GM23248 (cell line): ENCODE data around the gene TSSK3. TPM values are rescaled to one million over a fixed set of nuclear protein-coding genes. Genes with fewer than 3 reads are reported as not detected.
A peak's percentile ranks its signal among the peaks of the same experiment; 100 is the strongest.

Source experiments
- DNase-seq: peaks from one replicate; pipeline ENCODE4 v3.0.0-alpha.2; 2015
- H2AFZ ChIP-seq: fragments of 200-600 bp; sonication (generic); 2 replicates; pipeline ENCODE4 v1.6.1; 2016; ENCODE audit warnings: antibody characterized with exemption
- H3F3A ChIP-seq: fragments of 200-600 bp; sonication (generic); 2 replicates; pipeline ENCODE4 v1.6.1; 2016; ENCODE audit warnings: mild to moderate bottlenecking, antibody characterized with exemption, mixed run types; ENCODE audit not compliant: insufficient read depth
- H3K27ac ChIP-seq: fragments of 200-600 bp; sonication (generic); 2 replicates; pipeline ENCODE4 v1.5.1; 2016; ENCODE audit warnings: mild to moderate bottlenecking
- H3K27me3 ChIP-seq: fragments of 200-600 bp; sonication (generic); replicated peaks from 2 replicates; pipeline ENCODE4 v1.6.1; 2016; ENCODE audit warnings: mild to moderate bottlenecking; ENCODE audit not compliant: insufficient read depth
- H3K36me3 ChIP-seq: fragments of 200-600 bp; sonication (generic); 2 replicates; pipeline ENCODE4 v1.6.1; 2016; ENCODE audit warnings: low read depth, mild to moderate bottlenecking
- H3K4me1 ChIP-seq: fragments of 200-600 bp; sonication (generic); 2 replicates; pipeline ENCODE4 v1.6.1; 2016; ENCODE audit warnings: mild to moderate bottlenecking; ENCODE audit not compliant: insufficient read depth
- H3K4me2 ChIP-seq: fragments of 200-600 bp; sonication (generic); one replicate; pipeline ENCODE4 v1.6.1; 2016; ENCODE audit warnings: mild to moderate bottlenecking; ENCODE audit not compliant: unreplicated experiment
- H3K4me3 ChIP-seq: fragments of 200-600 bp; sonication (generic); 2 replicates; pipeline ENCODE4 v1.5.1; 2016; ENCODE audit warnings: mild to moderate bottlenecking
- H3K79me2 ChIP-seq: fragments of 200-600 bp; sonication (generic); 2 replicates; pipeline ENCODE4 v1.6.1; 2016; ENCODE audit warnings: mild to moderate bottlenecking; ENCODE audit not compliant: insufficient read depth
- H3K9ac ChIP-seq: fragments of 200-600 bp; sonication (generic); 2 replicates; pipeline ENCODE4 v1.6.1; 2016; ENCODE audit warnings: mild to moderate bottlenecking
- H3K9me2 ChIP-seq: fragments of 200-600 bp; sonication (generic); 2 replicates; pipeline ENCODE4 v1.6.1; 2016; ENCODE audit warnings: mixed run types, mild to moderate bottlenecking, moderate library complexity; ENCODE audit not compliant: insufficient read depth
- H3K9me3 ChIP-seq: fragments of 200-600 bp; sonication (generic); one replicate; pipeline ENCODE4 v1.6.1; 2017; ENCODE audit warnings: low read depth
- H4K20me1 ChIP-seq: fragments of 200-600 bp; sonication (generic); 2 replicates; pipeline ENCODE4 v1.6.0; 2016; ENCODE audit not compliant: insufficient read depth
- EZH2 ChIP-seq: fragments of 200-600 bp; sonication (generic); IDR thresholded peaks from 2 replicates; pipeline ENCODE4 v1.6.1; 2018; ENCODE audit warnings: antibody characterized with exemption, mild to moderate bottlenecking; ENCODE audit not compliant: insufficient read depth, poor library complexity, severe bottlenecking
- EZH2phosphoT487 ChIP-seq: fragments of 200-600 bp; sonication (generic); IDR thresholded peaks from 2 replicates; pipeline ENCODE4 v1.6.1; 2018; ENCODE audit warnings: antibody characterized with exemption, moderate library complexity, mild to moderate bottlenecking, low read depth; ENCODE audit not compliant: insufficient read depth
- WGBS, 2 experiments: methylation state at CpG; one replicate each; pipeline ENCODE4 v1.1.6; 2015 to 2017; ENCODE audit warnings: low lambda C conversion rate in 2 of 2, low coverage in 1 of 2; ENCODE audit errors: missing lambda C conversion rate in 2 of 2; 5-methylcytosine and 5-hydroxymethylcytosine counted together
- in situ Hi-C: fragments of 300-500 bp; cut with MboI; formaldehyde crosslinking; loops from 2 replicates; pipeline ENCODE4 v1.15.0; 2020
- polyA plus RNA-seq: library from polyadenylated mRNA; unstranded; fragments of >200 nt; fragmentation: Nextera tagmentation; extraction: Ambion mirVana; gene quantifications from 2 replicates; pipeline ENCODE4 v1.2.1, GENCODE V29; 2016
- total RNA-seq: library from RNA; depleted of rRNA; stranded (reverse); fragments of >200 nt; shearing (Covaris generic); gene quantifications from 2 replicates; pipeline ENCODE4 v1.2.3, GENCODE V29; 2014

Gene TSSK3
- total and polyA plus RNA-seq, 2 experiments from 2014 or later = 0.22 TPM; not detected in 1

DNA sequence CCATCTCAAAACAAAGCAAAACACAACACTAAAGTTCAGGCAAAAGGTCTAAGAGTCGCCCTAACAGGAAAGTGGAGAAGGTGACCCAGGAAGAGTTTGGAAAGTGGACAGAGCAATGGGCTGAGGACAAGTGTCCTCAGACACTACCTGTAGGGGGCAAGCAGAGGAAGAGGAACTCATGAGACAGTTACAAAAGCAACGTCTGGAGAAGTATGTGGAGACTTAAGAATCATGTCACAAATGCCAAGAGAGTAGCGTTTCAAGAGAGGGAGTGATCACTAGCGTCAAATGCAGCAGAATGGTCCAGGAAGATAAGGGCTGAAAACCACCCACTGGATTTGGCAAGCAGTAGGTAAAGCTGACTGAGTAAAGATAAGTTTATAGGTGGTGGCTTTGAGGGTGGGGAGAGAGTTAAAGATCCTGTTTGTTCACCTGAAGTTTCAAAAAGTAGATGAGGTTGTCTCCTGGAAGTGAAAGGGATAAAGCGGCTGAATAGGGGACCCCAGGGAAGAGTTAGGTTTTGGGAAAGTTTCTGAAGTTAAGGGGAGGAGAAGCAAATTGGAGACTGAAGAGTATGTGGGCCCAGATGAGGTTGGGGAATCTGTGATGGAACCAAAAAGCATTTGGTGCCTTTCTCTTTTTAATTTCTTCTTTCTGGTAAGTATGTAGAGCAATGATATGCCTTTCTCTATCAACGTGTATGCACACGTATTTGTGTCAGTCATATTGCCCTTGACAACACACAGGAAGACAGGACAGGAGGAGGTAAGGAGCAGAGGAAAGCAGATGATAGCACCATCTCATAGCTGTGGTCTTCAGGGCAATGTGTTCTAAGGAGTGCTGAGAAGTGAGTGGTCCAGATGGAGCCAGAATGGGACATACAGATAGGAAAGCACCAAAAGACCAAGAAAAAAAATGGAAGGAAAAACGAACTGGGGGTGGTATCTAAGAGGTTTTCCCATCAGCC is 28.8 kb downstream of the TSSK3 start:
- no peak for TF ChIP-seq EZH2
- TF ChIP-seq EZH2phosphoT487 = no peak
- no peak overlapping the region for H3K4me2 ChIP-seq
- no peak for DNase-seq
- H3K9me3 ChIP-seq = no peaks in the 10 kb centered on the region
- H3K27ac ChIP-seq = no peak overlapping the region
- H3K36me3 ChIP-seq = peaks cover 19% of the 10 kb centered on the region; the same call in 1 of the 2 replicates
- H2AFZ ChIP-seq = no peak overlapping the region
- WGBS, 2 experiments = 67 to 74% methylated on average over 8 of the region's 8 CpGs
- no peaks in the 10 kb centered on the region for H3K27me3 ChIP-seq
- H3K79me2 ChIP-seq = peaks cover 80% of the 10 kb centered on the region
- no peak overlapping the region for H3K9ac ChIP-seq
- no peaks in the 10 kb centered on the region for H3K9me2 ChIP-seq
- H3K4me1 ChIP-seq = peaks cover 23% of the 10 kb centered on the region; the same call in 1 of the 2 replicates
- peaks cover 17% of the 10 kb centered on the region; the same call in 1 of the 2 replicates for H3F3A ChIP-seq
- no peaks in the 10 kb centered on the region for H4K20me1 ChIP-seq
- no peak overlapping the region for H3K4me3 ChIP-seq
- in situ Hi-C loops = no loop called here

DNA sequence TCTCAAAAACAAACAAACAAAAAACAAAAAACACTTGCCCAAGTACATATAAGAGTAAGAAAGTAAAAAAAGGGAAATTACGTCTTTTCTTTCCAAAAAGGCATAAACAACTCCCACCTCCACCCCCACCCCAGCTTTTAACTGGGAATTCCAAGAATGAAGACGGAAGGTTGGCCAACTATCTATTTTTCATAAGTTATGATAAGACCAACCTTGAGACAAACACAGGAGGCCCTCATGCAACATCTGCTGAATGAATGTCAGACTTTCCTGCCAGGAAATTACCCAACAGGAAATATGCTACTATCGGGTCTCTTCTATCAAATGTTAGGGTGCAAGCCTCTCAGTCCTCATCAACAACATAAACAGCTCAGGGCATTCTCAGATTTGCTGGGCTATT is 30.0 kb downstream of the TSSK3 start:
- Histone ChIP-seq H3F3A (peaks cover 17% of the 10 kb centered on the region; the same call in 1 of the 2 replicates), H3K27me3 (no peaks in the 10 kb centered on the region), H3K27ac (0 out of 2 replicates have a peak overlapping the region, but pooled peaks have one; percentile 95), H3K79me2 (peaks cover 70% of the 10 kb centered on the region), H3K4me2 (peak overlapping the region; percentile 96), H3K4me1 (peaks cover 23% of the 10 kb centered on the region; the same call in 1 of the 2 replicates), H3K9ac (no peak overlapping the region), H3K4me3 (no peak overlapping the region), H3K9me2 (no peaks in the 10 kb centered on the region), H4K20me1 (no peaks in the 10 kb centered on the region), H2AFZ (no peak overlapping the region), H3K36me3 (peaks cover 11% of the 10 kb centered on the region; the same call in 1 of the 2 replicates), H3K9me3 (no peaks in the 10 kb centered on the region)
- 67 to 70% methylated on average over 3 of the region's 3 CpGs for WGBS, 2 experiments
- TF ChIP-seq EZH2 (no peak), EZH2phosphoT487 (no peak)
- in situ Hi-C loops = no loop called here
- no peak for DNase-seq

DNA sequence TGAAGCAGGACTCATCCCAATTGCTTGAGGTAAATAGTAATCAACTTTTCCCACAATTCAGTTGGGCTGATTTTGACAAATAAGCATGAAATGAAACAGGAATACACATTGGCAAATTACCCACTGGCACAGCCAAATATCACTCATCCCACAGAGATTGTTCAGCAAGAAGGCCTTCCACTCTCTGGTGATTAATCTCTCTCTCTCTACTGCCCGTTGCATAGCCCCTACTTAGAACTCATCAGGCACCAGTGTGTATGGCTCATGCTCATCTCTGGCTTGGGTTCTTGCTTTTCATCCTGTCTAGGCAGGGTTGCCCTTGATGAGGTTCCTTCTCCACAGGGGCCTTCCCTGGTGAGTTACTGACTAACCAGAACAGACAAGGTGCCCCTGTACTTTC is 30.8 kb downstream of the TSSK3 start:
- H3K4me2 ChIP-seq = peak overlapping the region; percentile 96
- no peak overlapping the region for H2AFZ ChIP-seq
- no peaks in the 10 kb centered on the region for H3K27me3 ChIP-seq
- no peaks in the 10 kb centered on the region for H3K9me3 ChIP-seq
- H3K4me3 ChIP-seq = peak overlapping the region; percentile 92
- H3K9ac ChIP-seq = peak overlapping the region; percentile 95
- H3K79me2 ChIP-seq = peaks cover 63% of the 10 kb centered on the region
- peaks cover 4% of the 10 kb centered on the region; the same call in 1 of the 2 replicates for H3K36me3 ChIP-seq
- peaks cover 17% of the 10 kb centered on the region; the same call in 1 of the 2 replicates for H3F3A ChIP-seq
- in situ Hi-C loops = no loop called here
- TF ChIP-seq EZH2phosphoT487 (no peak), EZH2 (no peak)
- no peaks in the 10 kb centered on the region for H4K20me1 ChIP-seq
- no peaks in the 10 kb centered on the region for H3K9me2 ChIP-seq
- peaks cover 25% of the 10 kb centered on the region; the same call in 1 of the 2 replicates for H3K4me1 ChIP-seq
- peak; percentile 84 for DNase-seq
- peak overlapping the region; percentile 95 for H3K27ac ChIP-seq
- 18 to 24% methylated on average over 1 of the region's 1 CpG for WGBS, 2 experiments

DNA sequence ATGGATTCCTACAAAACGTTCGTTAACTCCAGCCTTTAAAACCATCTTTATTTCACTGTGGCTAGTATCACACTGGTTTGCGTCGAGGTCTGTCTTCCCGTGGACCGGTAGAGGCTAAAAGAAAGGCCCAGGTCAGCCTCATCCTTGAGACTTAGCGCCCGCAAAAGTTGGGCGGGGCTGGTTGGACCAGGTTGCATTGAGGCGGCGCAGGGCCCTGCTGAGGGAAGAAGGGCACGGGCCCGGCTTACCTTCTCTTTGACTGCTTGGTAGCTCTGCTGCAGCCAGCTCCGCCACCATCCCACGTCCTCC is 31.4 kb downstream of the TSSK3 start:
- H4K20me1 ChIP-seq = no peaks in the 10 kb centered on the region
- H3K79me2 ChIP-seq = peaks cover 57% of the 10 kb centered on the region
- no peaks in the 10 kb centered on the region for H3K9me3 ChIP-seq
- H3K36me3 ChIP-seq = peaks cover 4% of the 10 kb centered on the region; the same call in 1 of the 2 replicates
- WGBS, 2 experiments = 1% methylated on average over 15 of the region's 15 CpGs
- TF ChIP-seq EZH2 (no peak), EZH2phosphoT487 (no peak)
- H3K27me3 ChIP-seq = no peaks in the 10 kb centered on the region
- peaks cover 32% of the 10 kb centered on the region for H3K4me1 ChIP-seq
- H3K4me3 ChIP-seq = peak overlapping the region; percentile 92
- no peaks in the 10 kb centered on the region for H3K9me2 ChIP-seq
- H3K9ac ChIP-seq = peak overlapping the region; percentile 95
- H3F3A ChIP-seq = peaks cover 17% of the 10 kb centered on the region; the same call in 1 of the 2 replicates
- peak overlapping the region; percentile 96 for H3K4me2 ChIP-seq
- H3K27ac ChIP-seq = peak overlapping the region; percentile 95
- in situ Hi-C loops = no loop called here
- peak overlapping the region; percentile 93 for H2AFZ ChIP-seq
- peak; percentile 76 for DNase-seq
